ENCODE data around the gene C1QTNF6.

GRCh38 chr22:37182949-37183245 is 5.2 kb downstream of the C1QTNF6 start:
- TF ChIP-seq CTCF (IDR thresholded peaks at IDR 0.05): no peak
- no peak for TF ChIP-seq POLR2A (IDR thresholded peaks at IDR 0.05)

Data from thyroid gland (tissue), 4 donors.